Astrocyte of the spinal cord (primary cell): Measurements from ENCODE around the gene SERPINA3.
"Not testable (repeated sequence)": the region's sequence is repeated elsewhere in the genome, so short reads cannot be mapped to it uniquely, and the experiment has no call there.

Experiments used
- DNase-seq: peaks from one replicate; pipeline ENCODE4 v3.0.0; 2011; ENCODE audit warnings: low read depth, low spot score
- H3K4me3 ChIP-seq: 2 replicates; pipeline ENCODE4 v1.5.1; 2011; ENCODE audit warnings: low read depth, mild to moderate bottlenecking, low read length, moderate library complexity
- CTCF ChIP-seq: IDR thresholded peaks from 2 replicates; pipeline ENCODE4 v1.5.1; 2012; ENCODE audit warnings: low read depth, mild to moderate bottlenecking, low read length, inconsistent platforms
- in situ Hi-C: cut with HindIII; loops from 2 replicates; pipeline ENCODE4 v1.10.0; 2017; ENCODE audit warnings: low sequenced_read_pairs

The SERPINA3 gene

GRCh38 chr14:94598816-94599655 is 13.2 kb upstream of the SERPINA3 start:
- in situ Hi-C loops: no loop called here
- peak; percentile 43 for TF ChIP-seq CTCF
- H3K4me3 ChIP-seq: no peak overlapping the region
- peak; percentile 99 for DNase-seq

GRCh38 chr14:94599656-94600004 is 12.6 kb upstream of the SERPINA3 start:
- no peak for DNase-seq

DNA sequence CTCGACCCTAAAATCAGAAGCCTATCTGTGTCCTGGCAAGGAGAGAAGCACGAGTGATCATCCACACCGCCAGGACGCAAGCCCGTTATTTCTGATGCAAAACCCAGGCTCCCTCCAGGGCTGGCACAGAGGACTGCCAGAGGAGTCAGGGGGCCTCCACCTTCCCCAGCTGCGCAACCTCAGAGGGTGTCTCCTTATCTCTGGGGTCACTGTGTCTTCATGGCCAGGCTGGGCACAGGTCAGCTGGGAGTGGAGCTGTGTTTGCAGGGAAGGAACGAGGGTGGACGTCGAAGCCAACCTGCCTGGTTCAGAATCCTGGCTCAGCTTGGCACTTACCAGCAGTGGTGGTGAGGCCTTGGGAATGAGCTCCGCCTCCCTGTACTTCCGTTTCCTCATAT is 12.0 kb upstream of the SERPINA3 start:
- in situ Hi-C loops: no loop called here
- no peak overlapping the region for H3K4me3 ChIP-seq
- TF ChIP-seq CTCF: no peak
- no peak for DNase-seq

More at GRCh38 chr14:94599656-94600004, 12.6 kb upstream of the SERPINA3 start:
- in situ Hi-C loops: no loop called here
- TF ChIP-seq CTCF: no peak
- H3K4me3 ChIP-seq: no peak overlapping the region

GRCh38 chr14:94601884-94602391 is 10.3 kb upstream of the SERPINA3 start:
- peak; percentile 93 for DNase-seq
- no peak for TF ChIP-seq CTCF
- in situ Hi-C loops: no loop called here

DNA sequence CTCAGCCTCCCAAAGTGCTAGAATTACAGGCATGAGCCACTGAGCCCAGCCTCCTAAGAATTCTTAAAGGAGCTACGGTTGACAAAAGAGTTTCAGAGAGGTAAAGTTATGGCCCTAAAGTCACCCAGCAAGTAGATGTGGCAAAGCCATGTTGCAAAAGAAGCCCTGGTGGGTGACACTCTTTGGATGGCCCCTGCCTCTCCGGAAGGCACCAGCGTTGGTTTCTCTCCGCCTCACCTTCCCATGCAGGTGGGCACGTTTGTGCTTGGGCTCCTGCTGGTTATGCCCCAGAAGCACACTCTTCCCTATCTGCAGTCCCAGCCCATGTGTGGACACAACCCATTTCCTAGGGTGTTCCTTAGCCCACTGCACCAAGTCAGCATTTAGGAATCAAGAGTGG is 9.5 kb upstream of the SERPINA3 start:
- in situ Hi-C loops: no loop called here
- no peak for TF ChIP-seq CTCF
- H3K4me3 ChIP-seq: no peak overlapping the region
- DNase-seq: no peak

More at GRCh38 chr14:94601884-94602391, 10.3 kb upstream of the SERPINA3 start:
- H3K4me3 ChIP-seq: no peak overlapping the region

DNA sequence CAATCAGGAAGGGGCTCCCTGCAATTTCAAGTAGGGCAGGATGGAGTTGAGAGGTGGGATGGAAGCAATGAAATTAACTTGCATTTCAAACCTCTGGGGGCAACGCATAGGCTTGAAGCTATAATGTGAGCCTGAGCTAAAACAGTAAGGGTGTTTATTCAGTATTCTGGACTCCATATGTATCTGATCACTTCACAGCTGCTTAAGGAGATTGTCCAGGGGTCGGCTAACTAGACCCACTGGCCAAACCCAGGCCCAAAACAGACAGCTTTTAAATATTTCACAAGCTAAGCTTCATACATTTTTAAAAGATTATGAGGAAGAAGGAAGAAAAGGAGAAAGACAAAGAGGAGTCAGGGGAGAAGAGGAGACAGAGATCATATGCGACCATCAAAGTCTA is 6.8 kb upstream of the SERPINA3 start:
- in situ Hi-C loops: no loop called here
- no peak overlapping the region for H3K4me3 ChIP-seq
- no peak for TF ChIP-seq CTCF

DNA sequence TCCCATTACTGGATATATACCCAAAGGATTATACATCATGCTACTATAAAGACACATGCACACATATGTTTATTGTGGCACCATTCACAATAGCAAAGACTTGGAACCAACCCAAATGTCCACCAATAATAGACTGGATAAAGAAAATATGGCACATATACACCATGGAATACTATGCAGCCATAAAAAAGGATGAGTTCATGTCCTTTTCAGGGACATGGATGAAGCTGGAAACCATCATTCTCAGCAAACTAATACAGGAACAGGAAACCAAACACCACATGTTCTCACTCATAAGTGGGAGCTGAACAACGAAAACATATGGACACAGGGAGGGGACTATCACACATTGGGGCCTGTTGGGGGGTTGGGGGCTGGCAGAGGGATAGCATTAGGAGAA is 3.2 kb upstream of the SERPINA3 start:
- DNase-seq, in situ Hi-C loops, H3K4me3 ChIP-seq: not testable (repeated sequence)

More for the DNA sequence above, 6.8 kb upstream of the SERPINA3 start:
- DNase-seq: no peak
